SH-SY5Y (cell line): ENCODE measurements around the gene RNF212B.

ENCODE experiments used
- GATA2 ChIP-seq: IDR thresholded peaks from 2 replicates; pipeline ENCODE4 v1.6.1; 2011; ENCODE audit warnings: mild to moderate bottlenecking, low read depth, low read length
- GATA3 ChIP-seq: IDR thresholded peaks from 2 replicates; pipeline ENCODE4 v1.6.1; 2011; ENCODE audit warnings: low read depth, mild to moderate bottlenecking, low read length, moderate library complexity

DNA sequence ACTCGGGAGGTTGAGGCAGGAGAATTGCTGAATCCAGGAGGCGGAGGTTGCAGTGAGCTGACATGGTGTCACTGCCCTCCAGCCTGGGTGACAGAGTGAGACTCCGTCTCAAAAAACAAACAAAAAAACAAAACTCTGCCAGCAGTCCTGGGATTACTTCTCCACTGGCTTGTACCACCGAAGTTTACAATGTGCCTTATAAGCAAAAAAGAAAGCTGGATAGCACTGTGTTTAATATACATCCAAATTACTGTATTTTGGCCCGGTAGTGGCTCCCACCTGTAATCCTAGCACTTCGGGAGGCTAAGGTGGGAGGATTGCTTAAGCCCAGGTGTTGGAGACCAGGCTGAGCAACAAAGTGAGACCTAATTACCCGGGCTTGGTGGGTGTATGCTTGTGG is 31.5 kb downstream of the RNF212B start:
- TF ChIP-seq GATA2 (no peak), GATA3 (no peak)
